Stimulated activated naive CD4-positive, alpha-beta T cell treated with Interleukin-2 at 50 U/mL for 16 hours (primary cell): ENCODE data around the gene TRIM8.
"Not testable (repeated sequence)": the region's sequence is repeated elsewhere in the genome, so short reads cannot be mapped to it uniquely, and the experiment has no call there.

ENCODE experiments used
- DNase-seq: peaks from one replicate; lab custom pipeline; 2025; lab: John Stamatoyannopoulos, UW

TRIM8 gene

GRCh38 chr10:102650655-102651454, 6.6 kb downstream of the TRIM8 start:
- no peak for DNase-seq

- no peak for DNase-seq
These were observed 7.3 kb downstream of the TRIM8 start for GRCh38 chr10:102651455-102652169.

GRCh38 chr10:102652170-102652916, 8.1 kb downstream of the TRIM8 start:
- no peak for DNase-seq

GRCh38 chr10:102653060-102653459, 8.8 kb downstream of the TRIM8 start:
- DNase-seq = no peak

GRCh38 chr10:102654566-102654965, 10.3 kb downstream of the TRIM8 start:
- no peak for DNase-seq

GRCh38 chr10:102654969-102655368, 10.7 kb downstream of the TRIM8 start:
- no peak for DNase-seq

- DNase-seq = no peak
These were observed 11.7 kb downstream of the TRIM8 start for GRCh38 chr10:102656026-102656425.

- DNase-seq = no peak
These were observed 12.6 kb downstream of the TRIM8 start for GRCh38 chr10:102656791-102657371.

- no peak for DNase-seq
These were observed 13.2 kb downstream of the TRIM8 start for GRCh38 chr10:102657451-102657850.

- no peak for DNase-seq
These were observed 13.9 kb downstream of the TRIM8 start for GRCh38 chr10:102657984-102658724.

- DNase-seq = no peak
These were observed 14.5 kb downstream of the TRIM8 start for GRCh38 chr10:102658802-102659201.

- peak; percentile 65 for DNase-seq
These were observed 16.8 kb downstream of the TRIM8 start for GRCh38 chr10:102660888-102661657.

- DNase-seq = no peak
These were observed 17.4 kb downstream of the TRIM8 start for GRCh38 chr10:102661658-102662028.

- DNase-seq = no peak
These were observed 21.7 kb downstream of the TRIM8 start for GRCh38 chr10:102665904-102666509.

GRCh38 chr10:102667411-102667810, 23.1 kb downstream of the TRIM8 start:
- not testable (repeated sequence) for DNase-seq

GRCh38 chr10:102668326-102669107, 24.2 kb downstream of the TRIM8 start:
- DNase-seq = no peak

GRCh38 chr10:102669206-102670064, 25.2 kb downstream of the TRIM8 start:
- no peak for DNase-seq

GRCh38 chr10:102670065-102670670, 25.9 kb downstream of the TRIM8 start:
- DNase-seq = no peak
